ENCODE data around the gene MAGI2.

Gene MAGI2

DNA sequence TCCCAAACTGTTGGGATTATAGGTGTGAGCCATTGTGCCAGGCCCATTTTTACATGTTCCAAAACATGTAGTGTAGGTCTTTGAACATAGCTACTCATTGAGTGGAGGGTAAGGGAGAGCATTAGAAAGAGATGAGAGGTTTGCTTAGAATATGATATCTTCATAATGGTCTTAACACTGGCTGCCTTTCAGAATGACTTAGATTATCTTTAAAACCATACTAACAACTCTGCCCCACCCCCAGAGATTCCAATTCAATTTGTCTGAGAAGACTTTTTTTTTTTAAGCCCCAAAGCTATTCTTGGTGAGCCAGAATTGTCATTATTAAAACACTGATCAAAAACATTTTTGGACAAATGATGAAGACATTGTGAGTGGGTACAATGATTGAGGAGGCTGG, 1486.0 kb downstream of the MAGI2 start:
- no peak overlapping the region for H3K9ac ChIP-seq (ENCODE audit: low read length)
- H4K20me1 ChIP-seq (ENCODE audit: low read depth, low read length), result no peaks in the 10 kb centered on the region
- no peak for TF ChIP-seq CTCF (IDR thresholded peaks at IDR 0.05; ENCODE audit: insufficient read depth, low read length, poor library complexity, severe bottlenecking)
- TF ChIP-seq EZH2phosphoT487 (conservative IDR thresholded peaks at IDR 0.05; ENCODE audit: low read length), result no peak
- no peak overlapping the region for H3K4me2 ChIP-seq (ENCODE audit: low read depth, low read length, poor library complexity, severe bottlenecking)
- H2AFZ ChIP-seq (ENCODE audit: low read depth, low read length, severe bottlenecking), result no peak overlapping the region
- H3K27me3 ChIP-seq (ENCODE audit: low read length), result no peaks in the 10 kb centered on the region
- H3K79me2 ChIP-seq (ENCODE audit: insufficient read depth, low read length), result no peaks in the 10 kb centered on the region
- H3K27ac ChIP-seq (ENCODE audit: low read depth, low read length), result no peak overlapping the region
- no peak overlapping the region for H3K4me3 ChIP-seq (ENCODE audit: insufficient read depth, low read length, poor library complexity, severe bottlenecking)
- no peaks in the 10 kb centered on the region for H3K9me3 ChIP-seq (ENCODE audit: insufficient read depth, low read length)
- H3F3A ChIP-seq (ENCODE audit: insufficient read depth), result no peaks in the 10 kb centered on the region; the same call in 1 of the 2 replicates
- H3K36me3 ChIP-seq (ENCODE audit: low read length), result no peaks in the 10 kb centered on the region
- H3K9me2 ChIP-seq (replicated peaks; ENCODE audit: insufficient read depth, low read length), result no peaks in the 10 kb centered on the region
